Erythroblast (primary cell): ENCODE results near the gene BUD23.
"Not testable (repeated sequence)": the region's sequence is repeated elsewhere in the genome, so short reads cannot be mapped to it uniquely, and the experiment has no call there.

Source experiments
- DNase-seq, 2 experiments: peaks; one replicate each; lab custom pipeline; 2025; lab: John Stamatoyannopoulos, UW
- GATA1 ChIP-seq: IDR thresholded peaks from 2 replicates; pipeline ENCODE4 v1.6.1; 2011; ENCODE audit warnings: low read depth, mild to moderate bottlenecking, control low read depth, low read length, moderate library complexity
- POLR2A ChIP-seq: IDR thresholded peaks from 2 replicates; pipeline ENCODE4 v1.6.1; 2011; ENCODE audit warnings: mild to moderate bottlenecking, low read length

Gene BUD23

DNA sequence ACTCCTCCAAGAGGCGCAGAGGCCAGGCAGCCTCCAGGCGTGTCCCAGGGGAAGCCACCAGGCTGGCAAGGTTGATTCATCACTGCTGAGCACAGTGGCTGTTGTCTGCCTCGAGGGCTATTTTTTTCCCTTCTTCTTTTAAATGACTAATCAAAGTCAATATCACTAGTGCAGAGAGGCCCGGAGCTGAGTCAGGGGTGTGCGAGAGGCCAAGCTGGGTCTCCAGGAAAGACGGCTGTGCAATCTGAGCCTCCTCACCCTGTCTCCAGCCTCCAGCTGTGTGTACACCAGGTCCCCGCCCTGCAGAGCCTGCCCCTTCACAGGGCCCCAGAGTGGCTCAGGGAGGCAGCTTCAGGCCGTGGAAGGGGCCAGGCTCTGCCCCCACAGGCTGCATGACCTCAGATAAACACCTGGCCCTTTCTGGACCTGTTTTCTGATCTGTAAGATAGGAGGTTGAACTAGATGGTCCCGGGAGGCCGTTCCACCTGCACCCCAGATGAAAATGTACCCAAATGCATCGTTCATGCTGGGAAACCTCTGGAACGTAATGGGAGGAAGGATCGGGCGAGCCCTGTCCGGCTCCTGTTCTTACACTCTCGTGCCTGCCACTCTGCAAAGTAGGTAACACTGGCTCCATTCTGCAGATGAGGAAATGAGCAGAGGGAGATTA is 32.4 kb downstream of the BUD23 start:
- TF ChIP-seq POLR2A (no peak), GATA1 (no peak)
- DNase-seq = peak; percentile 93 to 94

DNA sequence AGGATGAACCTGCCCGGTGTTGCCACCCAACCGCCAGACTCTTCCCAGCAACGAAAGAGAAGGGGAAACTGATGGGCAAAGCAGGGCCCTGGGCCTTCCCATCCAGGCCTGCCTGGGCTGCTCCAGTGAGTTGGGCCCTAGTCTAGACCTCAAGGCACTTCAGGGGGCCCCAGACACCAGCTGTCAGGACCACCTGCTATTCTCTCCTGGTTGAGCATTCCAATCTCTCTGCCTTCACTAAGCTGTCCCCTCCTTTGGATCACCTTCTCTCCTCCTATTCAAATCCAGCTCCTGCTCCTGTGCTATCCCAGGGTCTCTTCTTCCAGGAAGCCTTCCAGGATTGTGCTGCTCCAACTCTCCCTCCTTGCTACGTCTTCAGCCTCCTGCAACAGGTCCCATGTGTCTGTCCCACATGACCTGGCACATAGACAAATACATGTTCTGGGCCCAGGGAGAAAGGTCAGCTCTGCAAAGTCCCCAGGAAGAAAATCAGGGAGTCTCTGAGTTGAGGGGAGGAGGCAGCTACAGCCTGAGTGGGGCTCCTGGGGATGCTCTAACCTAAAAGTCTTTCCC is 33.0 kb downstream of the BUD23 start:
- DNase-seq = peak in 1 of 2 experiments; percentile 27
- TF ChIP-seq POLR2A (no peak), GATA1 (no peak)

DNA sequence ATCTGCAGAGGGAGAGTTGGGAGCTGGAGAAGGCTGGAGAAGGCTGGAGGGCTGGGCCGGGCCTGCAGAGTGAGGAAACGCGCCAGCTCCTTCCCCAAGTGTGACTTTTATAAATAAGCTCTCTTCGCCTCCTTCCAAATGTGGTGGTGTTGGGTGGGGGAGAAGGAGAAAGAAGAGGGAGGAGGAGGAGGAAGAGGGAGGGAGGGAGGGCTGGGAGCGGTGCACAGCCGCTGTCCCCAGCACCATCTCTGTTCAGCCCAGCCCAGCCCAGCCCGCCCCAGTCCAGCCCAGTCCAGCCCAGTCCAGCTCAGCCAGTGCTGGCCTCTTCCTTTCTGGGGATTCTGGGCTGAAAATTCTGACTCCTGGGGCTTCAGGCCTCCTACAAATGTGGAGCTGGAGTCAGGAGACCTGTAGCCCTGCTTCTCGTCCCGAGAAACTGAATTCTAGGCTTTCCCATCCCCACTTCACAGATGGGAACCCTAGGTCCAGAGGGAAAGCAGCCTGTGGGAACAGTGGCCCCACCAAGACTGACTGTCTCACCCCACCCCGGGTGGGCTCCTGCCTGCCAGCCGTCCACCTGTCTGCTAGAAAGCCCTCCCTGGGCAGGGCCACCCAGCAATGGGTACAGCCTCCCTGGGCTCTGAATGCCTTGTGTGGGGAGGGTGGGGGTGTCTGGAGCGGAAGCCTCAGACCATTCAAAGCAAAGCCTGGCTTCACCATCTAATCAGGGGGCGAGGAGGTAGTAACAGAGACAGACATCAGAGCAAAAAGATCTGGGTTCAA is 33.8 kb downstream of the BUD23 start:
- DNase-seq = no peak
- TF ChIP-seq GATA1 (no peak), POLR2A (no peak)

DNA sequence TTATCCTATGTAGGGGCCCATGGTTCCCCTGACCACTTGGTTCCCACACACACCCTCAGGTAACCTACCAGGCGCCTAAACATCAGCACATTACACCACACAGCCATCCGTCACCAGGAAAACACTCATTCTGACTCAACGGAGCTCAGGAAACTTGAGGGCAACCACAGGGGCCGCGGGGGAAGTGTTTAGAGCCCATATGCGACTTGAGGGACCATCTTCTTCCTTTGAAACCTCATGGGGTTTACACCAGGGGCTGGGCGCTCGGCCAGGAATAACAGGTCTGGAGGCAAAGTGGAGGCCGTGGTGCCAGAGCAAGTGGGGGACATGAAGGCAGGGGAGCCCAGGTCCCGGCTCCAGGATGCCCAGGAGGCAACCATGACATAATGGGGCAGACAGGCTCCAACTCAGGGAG is 34.6 kb downstream of the BUD23 start:
- TF ChIP-seq GATA1 (no peak), POLR2A (no peak)
- DNase-seq = peak in 1 of 2 experiments; percentile 38

DNA sequence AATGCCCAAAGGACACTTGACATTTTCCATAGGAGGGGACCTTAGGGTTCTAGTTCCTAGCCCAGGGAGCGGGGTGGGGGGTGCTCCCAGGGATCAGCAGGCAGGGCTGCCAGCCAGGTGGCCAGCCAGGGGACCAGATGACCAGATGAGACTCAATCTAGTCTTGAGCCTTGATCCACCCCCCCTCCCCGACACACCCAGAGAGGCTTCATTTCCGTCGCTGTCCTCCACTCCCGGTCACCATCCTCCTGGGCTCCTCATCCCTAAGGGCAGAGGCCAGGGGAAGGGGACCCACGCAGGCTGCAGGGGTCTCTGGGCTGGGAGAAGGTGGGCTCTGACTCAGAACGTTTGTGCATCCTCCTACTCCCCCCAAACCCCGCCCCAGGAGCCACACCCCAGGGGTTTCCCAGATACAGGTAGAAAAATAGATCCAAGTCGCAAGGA is 35.1 kb downstream of the BUD23 start:
- TF ChIP-seq POLR2A (no peak), GATA1 (no peak)
- no peak for DNase-seq

DNA sequence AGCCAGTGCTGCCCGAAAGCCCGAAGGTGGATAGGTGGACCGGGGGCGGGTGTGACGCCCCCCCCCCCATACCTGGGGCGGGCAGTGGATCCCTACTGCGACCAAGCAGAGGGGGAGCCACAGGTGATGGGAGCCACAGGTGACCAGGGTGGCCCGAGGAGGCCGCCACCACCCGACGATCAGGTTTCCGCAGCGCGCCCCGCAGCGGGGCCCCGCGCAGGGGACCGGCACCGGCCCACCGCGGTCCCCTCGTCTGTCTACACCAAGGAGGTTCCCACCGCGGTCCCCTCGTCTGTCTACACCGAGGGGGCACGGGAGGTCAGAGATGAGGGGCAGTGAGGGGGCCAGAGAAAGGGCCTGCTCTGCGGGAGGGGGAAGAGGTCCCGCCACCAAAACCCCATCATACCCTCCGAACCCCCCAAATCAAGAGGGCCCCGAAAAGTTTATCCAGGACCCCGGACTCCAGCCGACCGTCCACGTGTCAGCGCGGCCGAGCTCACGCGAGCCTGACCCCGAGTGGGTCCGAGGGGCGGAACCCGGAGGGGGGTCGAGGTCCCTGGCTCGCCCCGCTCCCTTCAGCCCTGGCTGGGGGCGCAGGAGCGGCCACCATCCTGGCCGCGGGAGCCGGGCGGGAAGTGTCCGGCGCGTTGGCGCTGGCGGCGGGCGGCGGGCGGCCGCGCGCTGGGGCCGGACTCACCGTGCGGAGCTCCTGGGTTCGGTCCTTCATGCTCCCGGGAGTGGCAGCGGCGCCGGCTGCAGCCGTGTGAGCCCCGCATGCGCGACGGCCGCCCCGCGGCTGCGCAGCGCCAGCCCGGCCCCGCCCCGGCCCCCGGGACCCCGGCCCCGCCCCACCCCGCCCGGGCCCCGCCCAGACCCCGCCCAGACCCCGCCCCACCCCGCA is 35.8 kb downstream of the BUD23 start, which contains the start of gene STX1A:
TSS of gene STX1A (minus strand) at position 765 of the 901 bp plus-strand sequence. CDS start at position 727, 38 bp downstream.
- DNase-seq = peak; percentile 55 to 59
- TF ChIP-seq GATA1 = no peak
- no peak for TF ChIP-seq POLR2A

DNA sequence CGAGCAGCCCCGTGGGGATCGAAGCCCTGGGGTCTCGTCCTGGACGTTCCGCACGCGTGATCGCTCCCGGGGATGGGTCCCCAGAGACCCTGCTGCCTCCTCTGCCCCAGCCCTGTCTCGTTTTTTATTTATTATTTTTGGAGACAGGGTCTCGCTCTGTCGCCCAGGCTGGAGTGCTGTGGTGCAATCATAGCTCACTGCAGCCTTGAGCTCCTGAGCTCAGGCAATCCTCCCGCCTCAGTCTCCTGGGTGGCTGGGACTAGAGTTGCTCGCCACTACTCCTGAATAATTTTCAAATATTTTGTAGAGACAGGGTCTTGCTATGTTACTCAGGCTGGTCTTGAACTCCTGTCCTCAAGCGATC is 36.4 kb downstream of the BUD23 start:
- TF ChIP-seq POLR2A (no peak), GATA1 (no peak)
- no peak for DNase-seq

DNA sequence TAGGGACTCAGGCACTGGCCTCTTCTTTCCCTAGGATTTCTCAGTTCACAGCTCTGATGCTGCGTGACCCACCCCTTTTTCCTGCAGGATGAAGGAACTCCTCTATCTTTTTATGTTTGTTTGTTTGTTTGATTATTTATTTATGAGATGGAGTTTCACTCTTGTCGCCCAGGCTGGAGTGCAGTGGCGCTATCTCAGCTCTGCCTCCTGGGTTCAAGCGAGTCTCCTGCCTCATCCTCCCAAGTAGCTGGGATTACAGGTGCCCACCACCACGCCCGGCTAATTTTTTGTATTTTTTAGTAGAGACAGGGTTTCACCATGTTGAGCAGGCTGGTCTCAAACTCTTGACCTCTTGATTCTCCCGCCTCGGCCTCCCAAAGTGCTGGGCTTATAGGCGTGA is 37.0 kb downstream of the BUD23 start:
- not testable (repeated sequence) for DNase-seq

DNA sequence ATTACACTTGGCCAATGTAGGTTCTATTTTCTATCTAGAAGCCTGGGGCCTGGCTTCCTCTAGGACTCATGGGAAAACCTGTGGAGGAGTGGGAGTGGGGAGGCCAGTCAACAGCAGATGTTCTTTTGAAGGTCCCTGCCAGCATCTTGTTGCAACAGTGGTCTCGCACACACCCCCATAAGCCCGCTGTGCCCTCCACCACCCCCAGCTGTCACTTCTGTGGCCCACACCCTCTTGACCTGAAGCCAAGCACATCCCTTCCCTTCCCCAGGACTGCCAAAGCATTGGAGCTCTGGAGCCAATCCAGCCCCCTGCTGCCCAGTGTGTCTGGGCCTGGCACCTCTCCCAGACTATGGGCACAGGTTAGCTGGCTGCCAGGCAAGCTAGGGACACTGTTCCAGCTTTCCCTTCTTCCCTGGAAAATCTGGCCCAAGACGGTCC is 38.0 kb downstream of the BUD23 start:
- no peak for TF ChIP-seq GATA1
- no peak for TF ChIP-seq POLR2A
- no peak for DNase-seq

DNA sequence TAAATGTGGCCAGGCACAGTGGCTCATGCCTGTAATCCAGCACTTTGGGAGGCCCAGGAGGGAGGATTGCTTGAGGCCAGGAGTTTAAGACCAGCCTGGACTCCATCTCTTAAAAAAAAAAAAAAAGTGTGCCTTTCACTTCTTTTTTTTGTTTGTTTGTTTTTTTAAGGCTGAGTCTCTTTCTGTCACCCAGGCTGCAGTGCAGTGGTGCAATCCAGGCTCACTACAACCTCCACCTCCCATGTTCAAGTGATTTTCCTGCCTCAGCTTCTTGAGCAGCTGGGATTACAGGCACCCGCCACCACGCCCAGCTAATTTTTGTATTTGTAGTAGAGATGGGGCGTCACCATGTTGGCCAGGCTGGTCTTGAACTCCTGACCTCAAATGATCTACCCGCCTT is 38.8 kb downstream of the BUD23 start:
- DNase-seq = not testable (repeated sequence)

DNA sequence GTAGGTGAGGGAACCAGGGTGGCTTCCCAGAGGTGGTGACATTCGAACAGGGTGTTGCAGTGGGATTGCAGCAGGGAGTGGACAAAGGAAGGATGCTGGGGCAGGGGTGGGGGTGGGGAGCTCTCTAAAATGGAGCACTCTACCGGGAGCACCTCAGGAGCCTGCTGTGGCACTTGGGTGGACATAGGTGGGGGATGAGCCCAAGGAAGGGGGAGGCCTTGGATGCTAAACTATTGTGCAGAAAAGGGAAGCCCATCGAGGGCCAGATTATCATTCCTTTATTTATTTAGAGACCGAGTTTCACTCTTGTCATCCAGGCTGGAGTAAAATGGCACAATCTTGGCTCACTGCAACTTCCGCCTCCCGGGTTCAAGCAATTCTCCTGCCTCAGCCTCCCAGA is 39.4 kb downstream of the BUD23 start:
- TF ChIP-seq GATA1 = no peak
- no peak for TF ChIP-seq POLR2A
- DNase-seq = no peak

DNA sequence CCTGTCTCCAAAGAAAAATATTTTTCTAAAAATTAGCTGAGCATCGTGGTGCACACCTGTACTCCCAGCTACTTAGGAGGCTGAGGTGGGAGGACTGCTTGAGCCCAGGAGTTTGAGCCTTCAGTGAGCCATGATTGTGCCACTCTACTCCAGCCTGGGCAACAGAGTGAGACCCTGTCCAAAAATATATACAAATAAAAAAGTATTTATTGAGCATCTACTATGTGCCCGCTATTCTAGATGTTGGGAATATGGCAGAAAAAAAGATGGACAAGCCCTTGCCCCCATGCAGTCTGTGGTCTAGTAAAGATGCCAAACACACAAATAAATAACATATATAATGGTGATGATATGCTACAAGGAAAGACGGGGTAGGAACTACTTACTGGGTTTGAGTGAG is 40.4 kb downstream of the BUD23 start:
- no peak for DNase-seq
- no peak for TF ChIP-seq GATA1

DNA sequence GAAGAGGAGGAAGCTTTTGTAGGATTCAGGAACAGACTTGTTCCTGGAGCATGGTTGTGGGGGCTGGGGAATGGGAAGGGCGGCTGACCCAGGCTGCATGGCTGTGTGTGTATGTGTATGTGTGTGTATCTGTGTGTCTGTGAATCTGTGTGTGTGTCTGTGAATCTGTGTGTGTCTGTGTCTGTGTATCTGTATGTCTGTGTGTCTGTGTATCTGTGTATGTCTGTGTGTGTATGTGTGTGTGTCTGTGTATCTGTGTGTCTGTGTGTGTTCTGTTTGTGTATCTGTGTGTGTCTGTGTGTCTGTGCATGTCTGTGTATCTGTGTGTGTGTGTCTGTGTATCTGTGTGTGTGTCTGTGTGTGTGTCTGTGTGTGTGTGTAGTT is 42.7 kb downstream of the BUD23 start:
- no peak for DNase-seq
- no peak for TF ChIP-seq POLR2A
- TF ChIP-seq GATA1 = no peak
